GM13977 (cell line): Measurements from ENCODE around the gene TNFRSF4.
A peak's percentile ranks its signal among the peaks of the same experiment; 100 is the strongest.

Experiments
- DNase-seq: peaks from one replicate; pipeline ENCODE4 v3.0.0; 2012; ENCODE audit warnings: low spot score
- CTCF ChIP-seq: IDR thresholded peaks from 2 replicates; pipeline ENCODE4 v1.5.1; 2012; ENCODE audit warnings: mild to moderate bottlenecking, control low read depth; ENCODE audit not compliant: insufficient read depth; ENCODE audit errors: extremely low read depth, missing control alignments
- in situ Hi-C: fragments of 300-500 bp; cut with MboI; formaldehyde crosslinking; loops from one replicate; pipeline ENCODE4 v1.12.0; 2022; ENCODE audit warnings: low sequenced_read_pairs, low pct_unique_long_range_greater_than_20kb, mixed read lengths, inconsistent platforms; ENCODE audit not compliant: unreplicated experiment

The TNFRSF4 gene

GRCh38 chr1:1170215-1171091 lies 43.5 kb downstream of the TNFRSF4 start:
- TF ChIP-seq CTCF: no peak
- DNase-seq: peak; percentile 31
- in situ Hi-C loops: no loop called here

GRCh38 chr1:1169429-1170214 lies 44.3 kb downstream of the TNFRSF4 start:
- DNase-seq: no peak
- in situ Hi-C loops: no loop called here
- TF ChIP-seq CTCF: no peak

- TF ChIP-seq CTCF: no peak
- in situ Hi-C loops: no loop called here
Observed at GRCh38 chr1:1168451-1169411, 45.2 kb downstream of the TNFRSF4 start.

GRCh38 chr1:1167841-1168450 lies 46.0 kb downstream of the TNFRSF4 start:
- in situ Hi-C loops: no loop called here
- no peak for DNase-seq
- no peak for TF ChIP-seq CTCF

More at GRCh38 chr1:1168451-1169411, 45.2 kb downstream of the TNFRSF4 start:
- DNase-seq: no peak

- no peak for TF ChIP-seq CTCF
- in situ Hi-C loops: no loop called here
- no peak for DNase-seq
Observed at GRCh38 chr1:1167398-1167821, 46.5 kb downstream of the TNFRSF4 start.
